MM.1S (cell line): ENCODE results near the gene KIF5C.

Experiments
- EZH2 ChIP-seq: fragments of 300-600 bp; sonication (generic); optimal IDR thresholded peaks from 2 replicates; pipeline ENCODE3; 2017; ENCODE audit warnings: low read depth, mild to moderate bottlenecking, antibody characterized with exemption, low read length, mixed read lengths
- EZH2phosphoT487 ChIP-seq: fragments of 300-600 bp; sonication (generic); IDR thresholded peaks from 2 replicates; pipeline ENCODE4 v1.6.1; 2018; ENCODE audit warnings: antibody characterized with exemption, low read length
- TF ChIP-seq, protein P1 (sequence below): fragments of 300-600 bp; sonication (generic); IDR thresholded peaks from 2 replicates; pipeline ENCODE4 v1.5.1; 2016; ENCODE audit warnings: antibody characterized with exemption, low read length, mixed read lengths

DNA sequence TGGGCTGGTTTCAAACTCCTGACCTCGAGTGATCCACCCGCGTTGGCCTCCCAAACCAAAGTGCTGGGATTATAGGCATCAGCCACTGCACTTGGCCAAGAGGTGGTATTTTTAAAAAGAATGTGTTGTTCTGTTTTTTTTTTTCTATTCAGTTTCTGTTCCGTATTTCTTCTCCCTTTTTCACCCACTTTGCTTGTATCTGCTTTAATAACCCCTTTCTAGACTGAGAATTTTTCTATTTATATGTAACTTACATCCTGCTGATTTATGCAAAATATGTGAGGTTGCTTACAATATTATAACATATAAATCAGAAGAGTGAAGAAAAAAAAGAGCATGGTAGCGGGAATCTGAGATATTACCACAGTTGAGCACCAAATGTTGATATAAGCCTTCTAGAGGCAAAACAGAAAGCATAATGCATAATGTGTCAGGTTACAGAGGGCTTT, 146.3 kb downstream of the KIF5C start:
- TF ChIP-seq, protein P1, sequence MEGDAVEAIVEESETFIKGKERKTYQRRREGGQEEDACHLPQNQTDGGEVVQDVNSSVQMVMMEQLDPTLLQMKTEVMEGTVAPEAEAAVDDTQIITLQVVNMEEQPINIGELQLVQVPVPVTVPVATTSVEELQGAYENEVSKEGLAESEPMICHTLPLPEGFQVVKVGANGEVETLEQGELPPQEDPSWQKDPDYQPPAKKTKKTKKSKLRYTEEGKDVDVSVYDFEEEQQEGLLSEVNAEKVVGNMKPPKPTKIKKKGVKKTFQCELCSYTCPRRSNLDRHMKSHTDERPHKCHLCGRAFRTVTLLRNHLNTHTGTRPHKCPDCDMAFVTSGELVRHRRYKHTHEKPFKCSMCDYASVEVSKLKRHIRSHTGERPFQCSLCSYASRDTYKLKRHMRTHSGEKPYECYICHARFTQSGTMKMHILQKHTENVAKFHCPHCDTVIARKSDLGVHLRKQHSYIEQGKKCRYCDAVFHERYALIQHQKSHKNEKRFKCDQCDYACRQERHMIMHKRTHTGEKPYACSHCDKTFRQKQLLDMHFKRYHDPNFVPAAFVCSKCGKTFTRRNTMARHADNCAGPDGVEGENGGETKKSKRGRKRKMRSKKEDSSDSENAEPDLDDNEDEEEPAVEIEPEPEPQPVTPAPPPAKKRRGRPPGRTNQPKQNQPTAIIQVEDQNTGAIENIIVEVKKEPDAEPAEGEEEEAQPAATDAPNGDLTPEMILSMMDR, result no peak
- TF ChIP-seq EZH2 (no peak), EZH2phosphoT487 (no peak)
